Measurements from ENCODE around the gene PPP2R2B.

PPP2R2B gene

DNA sequence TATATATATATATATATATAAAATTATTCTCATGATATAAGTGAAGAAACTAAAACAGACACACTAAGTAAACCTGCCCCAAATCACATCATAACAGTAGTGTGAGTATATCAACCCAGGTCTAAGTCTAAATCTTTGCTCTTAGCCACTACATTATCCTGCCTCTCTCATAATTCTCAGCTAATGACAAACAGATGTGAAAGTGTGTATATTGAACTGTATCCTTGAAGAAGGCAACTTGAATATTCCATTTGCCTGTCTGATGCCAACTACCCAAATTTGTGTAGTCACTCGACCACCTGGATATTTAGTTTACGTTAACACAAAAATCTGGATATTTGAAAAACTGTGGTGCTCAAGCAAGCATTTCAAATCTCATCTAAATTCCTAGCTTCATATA, 97.4 kb downstream of the PPP2R2B start:
- no peak for DNase-seq (ENCODE audit: low read depth)

DNA sequence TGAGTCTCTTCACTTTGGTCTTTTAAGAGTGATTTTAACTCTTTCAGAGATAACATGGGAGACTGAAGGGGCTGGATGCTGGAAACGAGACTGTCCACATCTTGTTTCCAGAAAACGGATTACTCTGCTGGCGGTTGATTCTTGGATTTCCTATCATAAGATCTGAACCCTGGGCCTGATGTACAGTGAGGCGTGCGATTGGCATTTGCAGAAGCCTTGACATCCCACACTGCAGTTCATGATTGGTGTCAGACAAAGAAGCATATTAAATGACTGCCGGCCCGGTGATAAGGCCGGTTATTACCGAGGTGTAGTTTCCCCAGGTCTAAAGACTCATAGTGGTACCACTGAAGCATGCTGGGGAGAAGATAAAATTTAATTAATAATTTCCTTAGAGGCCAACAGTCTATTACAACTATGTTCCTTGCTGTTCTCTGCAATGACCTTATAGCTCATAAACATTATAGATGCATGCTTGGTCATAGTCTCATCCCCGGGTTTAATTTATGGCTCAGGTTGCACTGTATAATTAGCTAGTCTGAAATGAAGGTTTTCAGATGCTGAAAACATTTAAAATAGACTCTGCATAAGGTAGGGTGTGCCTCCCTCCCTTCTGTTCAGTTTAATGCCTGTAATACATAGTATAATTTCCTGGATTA, 99.2 kb downstream of the PPP2R2B start:
- DNase-seq (ENCODE audit: low read depth): no peak

DNA sequence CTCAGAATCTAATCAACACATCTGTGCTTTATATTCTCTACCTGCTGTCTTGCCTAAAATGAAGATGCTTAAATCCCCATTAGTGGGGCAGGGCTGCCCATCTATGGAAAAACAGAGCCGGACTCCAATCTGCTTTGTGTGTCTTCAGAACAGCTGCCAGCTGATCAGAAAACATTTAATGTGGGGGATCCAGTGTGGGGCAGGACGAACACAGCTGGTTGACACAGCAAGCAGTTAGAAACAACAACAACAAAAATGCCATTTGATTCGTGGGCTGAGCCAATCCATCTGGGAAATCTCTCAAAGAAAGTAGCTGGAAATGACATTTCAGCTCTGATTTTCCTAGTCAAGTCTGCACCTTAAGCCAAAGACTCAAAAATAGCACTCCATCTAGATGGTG, 99.8 kb downstream of the PPP2R2B start:
- DNase-seq (ENCODE audit: low read depth): no peak

- no peak for DNase-seq (ENCODE audit: low read depth)
Observed at GRCh38 chr5:146778261-146778660, 100.3 kb downstream of the PPP2R2B start.

GRCh38 chr5:146772881-146773466, 105.6 kb downstream of the PPP2R2B start:
- no peak for DNase-seq (ENCODE audit: low read depth)

- DNase-seq (ENCODE audit: low read depth): no peak
Observed at GRCh38 chr5:146770980-146771379, 107.6 kb downstream of the PPP2R2B start.

DNA sequence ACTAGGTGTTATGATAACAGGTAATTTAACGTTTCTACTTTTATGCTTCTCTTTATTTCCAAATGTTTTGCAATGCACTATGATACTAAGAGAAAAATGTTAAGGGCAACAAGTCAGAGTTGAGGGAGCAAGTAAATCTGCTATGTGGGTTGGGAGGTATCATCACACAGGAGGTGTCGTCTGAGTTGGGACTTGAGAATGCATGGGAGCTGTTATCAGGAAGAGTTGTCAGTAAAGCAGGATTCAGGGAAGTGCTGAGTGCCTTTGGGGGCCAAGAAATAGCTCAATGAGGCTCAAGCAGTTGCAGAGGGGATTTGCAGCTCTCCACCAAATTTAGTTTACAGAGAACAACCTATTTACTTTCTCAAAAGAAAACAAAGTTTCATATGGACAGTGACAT, 108.0 kb downstream of the PPP2R2B start:
- DNase-seq (ENCODE audit: low read depth): no peak

DNA sequence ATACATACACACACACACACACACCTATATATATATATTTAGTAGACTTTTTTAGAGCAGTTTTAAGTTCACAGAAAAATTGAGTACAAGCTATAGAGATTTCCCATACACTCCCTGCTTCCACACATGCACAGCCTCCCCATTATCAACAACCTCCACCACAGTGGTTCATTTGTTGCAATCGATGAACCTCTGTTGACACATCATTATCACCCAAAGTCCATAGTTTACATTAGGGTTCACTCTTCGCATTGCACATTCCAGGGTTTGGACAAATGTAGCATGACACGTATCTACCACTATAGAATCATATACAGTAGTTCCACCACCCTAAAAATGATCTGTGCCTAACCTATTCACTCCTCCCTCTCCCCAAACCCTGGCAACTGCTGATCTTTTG, 111.0 kb downstream of the PPP2R2B start:
- no peak for DNase-seq (ENCODE audit: low read depth)

GRCh38 chr5:146766013-146766412, 112.5 kb downstream of the PPP2R2B start:
- no peak for DNase-seq (ENCODE audit: low read depth)

DNA sequence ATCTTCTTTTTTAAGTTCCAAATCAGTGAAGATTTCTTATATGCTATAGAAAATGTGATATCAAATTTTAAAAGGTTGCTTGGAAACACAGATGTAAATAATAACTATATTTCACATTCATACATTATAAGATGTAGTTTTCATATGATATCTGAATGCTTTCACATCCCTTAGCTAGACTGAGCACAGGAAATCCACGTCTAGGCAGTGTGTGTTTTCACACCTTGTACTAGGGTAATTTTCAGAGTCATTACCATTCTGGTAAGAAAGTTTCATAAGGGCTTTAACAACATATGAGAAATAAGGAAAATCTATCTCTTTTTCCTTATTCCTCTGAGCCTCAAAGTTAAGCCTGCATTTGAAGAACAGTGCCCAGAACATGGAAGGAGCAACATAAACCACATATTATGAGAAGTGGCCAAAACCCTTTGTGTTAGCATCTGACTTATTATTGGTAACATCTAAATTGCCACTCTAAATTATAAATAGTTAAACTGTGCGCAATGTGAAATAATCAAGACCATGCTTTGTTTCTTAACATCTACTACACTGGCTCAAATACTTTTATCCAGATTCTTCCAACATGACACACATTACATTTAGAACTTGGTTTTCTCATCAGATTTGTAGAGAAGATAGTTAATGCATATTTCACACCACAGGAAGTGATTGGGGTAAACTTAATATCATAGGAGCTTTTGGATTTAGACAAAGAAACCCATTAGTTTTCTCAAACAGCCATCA, 113.3 kb downstream of the PPP2R2B start:
- DNase-seq (ENCODE audit: low read depth): no peak

GRCh38 chr5:146762830-146763229, 115.7 kb downstream of the PPP2R2B start:
- DNase-seq (ENCODE audit: low read depth): no peak

DNA sequence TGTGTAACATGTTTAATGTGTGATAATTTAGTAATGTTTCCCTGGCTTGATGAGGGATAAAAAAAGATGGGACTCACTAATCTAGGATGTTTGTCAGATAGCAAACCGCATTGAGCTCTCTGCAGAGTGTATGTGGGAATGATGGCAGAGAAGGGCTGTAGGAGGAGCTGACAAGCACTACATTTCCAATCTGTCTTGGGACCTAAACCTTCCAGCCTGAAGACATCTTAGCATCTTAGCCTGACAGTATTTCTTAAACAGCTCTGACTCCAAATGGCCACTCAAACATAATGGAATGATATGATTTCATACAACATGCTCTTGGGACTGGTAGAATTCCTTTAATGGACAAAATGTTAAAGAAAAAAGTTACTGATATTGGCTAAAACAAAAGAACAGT, 116.7 kb downstream of the PPP2R2B start:
- DNase-seq (ENCODE audit: low read depth): no peak

DNA sequence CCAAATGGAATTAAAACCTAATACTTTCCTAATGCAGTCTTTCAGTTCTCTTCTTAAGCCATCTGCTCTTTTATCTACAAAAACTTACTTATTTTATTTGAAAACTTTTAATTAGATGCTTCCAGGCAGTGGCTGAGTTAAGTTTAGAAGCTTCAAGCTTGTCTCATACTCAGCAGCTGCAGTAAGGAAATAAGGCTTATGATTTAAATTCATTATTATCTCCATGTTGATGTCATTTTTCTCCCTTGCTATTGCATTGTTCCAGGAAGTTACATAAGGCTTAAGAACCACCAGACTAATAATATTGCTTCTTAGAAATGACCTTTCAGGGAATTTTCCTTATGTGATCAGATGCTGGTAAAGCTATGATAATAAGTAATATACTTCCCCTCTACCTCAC, 119.6 kb downstream of the PPP2R2B start:
- DNase-seq (ENCODE audit: low read depth): no peak

- DNase-seq (ENCODE audit: low read depth): no peak
Observed at GRCh38 chr5:146758076-146758475, 120.5 kb downstream of the PPP2R2B start.

GRCh38 chr5:146756546-146756945, 122.0 kb downstream of the PPP2R2B start:
- no peak for DNase-seq (ENCODE audit: low read depth)

GRCh38 chr5:146755793-146756192, 122.8 kb downstream of the PPP2R2B start:
- DNase-seq (ENCODE audit: low read depth): no peak

GRCh38 chr5:146754621-146755020, 123.9 kb downstream of the PPP2R2B start:
- no peak for DNase-seq (ENCODE audit: low read depth)

DNA sequence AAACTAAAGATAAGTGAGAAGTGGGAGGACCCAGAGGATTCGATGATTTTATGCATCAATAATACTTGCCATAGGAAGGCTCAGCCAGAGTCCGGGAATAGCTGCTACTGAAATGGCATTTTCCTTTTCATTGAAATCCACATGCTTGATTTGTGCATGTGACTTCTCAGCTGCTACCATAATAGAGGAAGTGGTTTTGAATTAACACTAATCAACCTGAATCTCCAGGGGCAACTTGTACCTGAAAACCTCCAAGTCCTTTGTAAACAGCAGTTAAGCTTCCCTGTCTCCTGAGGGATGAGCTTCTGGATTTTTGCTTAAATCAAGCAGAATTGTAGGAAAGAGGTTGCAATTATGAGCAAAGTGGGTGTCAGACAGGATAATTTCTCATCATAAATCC, 124.9 kb downstream of the PPP2R2B start:
- no peak for DNase-seq (ENCODE audit: low read depth)

- DNase-seq (ENCODE audit: low read depth): no peak
Observed at GRCh38 chr5:146751781-146752401, 126.7 kb downstream of the PPP2R2B start.

DNA sequence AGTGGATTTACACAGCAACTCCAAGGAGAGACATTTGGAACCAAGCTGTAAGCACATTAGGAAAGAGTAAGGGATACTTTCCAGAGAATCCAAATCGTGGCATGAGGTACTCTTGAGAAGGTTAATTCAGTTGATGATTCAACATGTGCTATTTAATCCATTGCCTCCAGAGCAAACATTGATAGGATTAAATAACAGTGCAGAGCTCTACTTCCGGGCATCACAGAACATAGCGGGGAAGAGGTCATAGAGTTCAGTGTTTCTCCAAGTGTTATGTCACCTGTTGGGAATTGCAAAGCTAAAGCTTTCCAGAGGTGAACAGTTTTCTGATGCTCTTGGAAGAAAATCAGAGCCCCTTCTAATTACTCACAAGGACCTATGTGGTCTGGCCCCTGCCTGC, 127.5 kb downstream of the PPP2R2B start:
- no peak for DNase-seq (ENCODE audit: low read depth)

GRCh38 chr5:146748533-146748932, 130.0 kb downstream of the PPP2R2B start:
- no peak for DNase-seq (ENCODE audit: low read depth)

- DNase-seq (ENCODE audit: low read depth): no peak
Observed at GRCh38 chr5:146745931-146746577, 132.5 kb downstream of the PPP2R2B start.
